ENCODE results near the gene CHRND. TPM values are rescaled to one million over a fixed set of nuclear protein-coding genes. Genes with fewer than 3 reads are reported as not detected.
A peak's percentile ranks its signal among the peaks of the same experiment; 100 is the strongest.
"Not testable (repeated sequence)": the region's sequence is repeated elsewhere in the genome, so short reads cannot be mapped to it uniquely, and the experiment has no call there.

Gene CHRND
- polyA plus RNA-seq, 1 donor, result 0.96 TPM

DNA sequence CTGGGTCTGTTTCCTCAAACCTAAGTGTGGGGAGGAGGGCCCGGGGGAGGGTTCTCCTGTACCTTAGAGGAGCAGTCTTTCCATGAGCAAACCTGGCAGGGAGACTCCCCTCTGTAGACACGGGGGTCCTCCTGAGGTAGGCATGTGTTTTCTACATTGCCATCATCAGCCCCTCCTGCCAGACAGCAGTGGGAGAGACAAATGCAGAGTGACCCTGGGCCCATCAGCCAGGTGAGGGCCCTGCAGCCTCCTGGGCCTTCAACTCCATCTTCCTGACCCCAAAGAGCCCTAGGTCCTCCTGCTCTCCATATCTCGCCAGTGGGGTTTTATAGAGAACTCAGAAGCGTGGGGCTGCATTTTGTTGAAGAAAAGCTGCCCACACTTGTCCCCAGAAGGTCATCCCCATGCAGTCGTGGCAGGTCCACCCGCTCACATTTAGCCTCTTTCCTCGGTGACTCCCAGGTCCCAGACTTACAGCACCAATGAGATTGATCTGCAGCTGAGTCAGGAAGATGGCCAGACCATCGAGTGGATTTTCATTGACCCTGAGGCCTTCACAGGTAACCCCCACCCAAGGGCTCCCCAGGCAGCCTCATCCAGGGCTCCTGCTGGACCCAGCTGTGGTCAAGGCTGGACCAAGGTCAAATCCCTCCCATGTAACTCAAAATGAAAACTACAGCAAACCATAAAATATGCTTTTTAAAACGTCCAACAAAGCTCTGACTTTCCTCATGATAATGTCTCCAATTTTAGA, 16.2 kb downstream of the CHRND start:
- DNase-seq, result no peak

DNA sequence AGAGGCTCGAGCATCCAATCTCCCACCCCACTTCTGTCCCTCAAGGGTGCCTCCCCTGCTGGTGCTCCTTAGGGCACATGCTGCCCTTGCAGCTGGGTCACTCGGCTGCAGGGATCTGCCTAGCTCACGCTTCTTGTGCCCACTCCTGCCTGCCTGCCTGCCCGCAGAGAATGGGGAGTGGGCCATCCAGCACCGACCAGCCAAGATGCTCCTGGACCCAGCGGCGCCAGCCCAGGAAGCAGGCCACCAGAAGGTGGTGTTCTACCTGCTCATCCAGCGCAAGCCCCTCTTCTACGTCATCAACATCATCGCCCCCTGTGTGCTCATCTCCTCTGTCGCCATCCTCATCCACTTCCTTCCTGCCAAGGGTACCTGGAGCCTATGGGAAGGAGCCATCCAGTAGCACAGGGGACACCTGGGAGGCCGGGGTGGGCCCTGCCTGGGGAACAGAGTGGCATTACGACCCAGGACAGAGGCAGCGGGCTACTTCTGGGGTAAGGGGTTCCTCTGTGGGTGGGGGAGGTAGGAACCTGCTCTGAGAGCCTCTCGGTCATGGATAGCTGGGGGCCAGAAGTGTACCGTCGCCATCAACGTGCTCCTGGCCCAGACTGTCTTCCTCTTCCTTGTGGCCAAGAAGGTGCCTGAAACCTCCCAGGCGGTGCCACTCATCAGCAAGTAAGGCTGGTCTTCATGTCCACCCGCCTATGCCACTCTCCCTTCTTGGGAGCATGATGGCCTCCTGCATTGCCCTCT, 16.9 kb downstream of the CHRND start:
- DNase-seq, result no peak

DNA sequence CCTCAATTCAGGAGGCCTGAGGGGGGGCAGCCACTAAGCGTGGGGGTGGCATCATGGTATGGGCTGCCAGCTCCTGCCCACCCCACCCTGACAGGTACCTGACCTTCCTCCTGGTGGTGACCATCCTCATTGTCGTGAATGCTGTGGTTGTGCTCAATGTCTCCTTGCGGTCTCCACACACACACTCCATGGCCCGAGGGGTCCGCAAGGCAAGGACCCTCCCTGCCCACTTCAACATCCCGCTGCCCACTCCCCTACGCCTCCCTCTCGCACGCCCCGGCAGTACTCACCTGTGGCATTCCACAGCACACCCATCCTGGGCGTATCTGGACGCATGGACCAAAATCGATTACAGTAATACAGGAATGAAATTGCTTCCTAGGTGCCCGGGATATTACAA, 17.5 kb downstream of the CHRND start:
- no peak for DNase-seq

DNA sequence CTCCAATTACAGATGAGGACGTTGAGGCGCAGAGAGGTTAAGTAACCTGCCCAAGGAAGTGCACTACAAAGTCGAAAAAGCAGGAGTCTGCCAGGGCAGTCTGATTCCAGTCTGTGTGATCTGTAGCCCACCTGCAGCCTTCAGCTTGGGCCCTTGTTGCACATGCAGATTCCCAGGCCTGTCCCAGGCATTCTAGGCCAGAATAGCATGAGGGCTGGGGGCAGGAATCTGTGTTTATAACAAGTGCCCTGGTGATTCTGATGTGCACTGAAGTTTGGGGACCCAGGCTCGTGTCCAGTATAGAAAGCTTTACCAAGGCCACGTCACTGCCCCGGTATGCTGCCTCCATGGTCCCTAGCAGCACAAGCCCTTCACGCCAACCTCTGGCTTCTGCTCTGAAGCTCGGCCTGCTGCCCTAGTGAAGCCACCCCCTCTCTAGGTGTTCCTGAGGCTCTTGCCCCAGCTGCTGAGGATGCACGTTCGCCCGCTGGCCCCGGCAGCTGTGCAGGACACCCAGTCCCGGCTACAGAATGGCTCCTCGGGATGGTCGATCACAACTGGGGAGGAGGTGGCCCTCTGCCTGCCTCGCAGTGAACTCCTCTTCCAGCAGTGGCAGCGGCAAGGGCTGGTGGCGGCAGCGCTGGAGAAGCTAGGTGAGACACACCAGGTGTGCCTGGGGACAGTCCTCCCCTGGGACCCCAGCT, 18.1 kb downstream of the CHRND start:
- DNase-seq, result no peak

DNA sequence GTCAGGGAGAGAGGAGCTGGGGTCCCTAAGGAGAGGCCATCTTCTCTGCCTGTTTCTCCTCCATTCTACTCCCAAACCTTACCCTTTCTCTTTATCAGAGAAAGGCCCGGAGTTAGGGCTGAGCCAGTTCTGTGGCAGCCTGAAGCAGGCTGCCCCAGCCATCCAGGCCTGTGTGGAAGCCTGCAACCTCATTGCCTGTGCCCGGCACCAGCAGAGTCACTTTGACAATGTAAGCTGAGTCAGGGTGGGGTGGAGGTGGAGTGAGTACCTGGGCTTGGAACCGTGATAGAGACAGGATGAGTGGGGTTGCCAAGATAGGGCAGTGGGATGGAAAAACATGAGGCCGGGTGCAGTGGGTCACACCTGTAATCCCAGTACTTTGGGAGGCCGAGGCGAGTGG, 18.7 kb downstream of the CHRND start:
- DNase-seq, result no peak

DNA sequence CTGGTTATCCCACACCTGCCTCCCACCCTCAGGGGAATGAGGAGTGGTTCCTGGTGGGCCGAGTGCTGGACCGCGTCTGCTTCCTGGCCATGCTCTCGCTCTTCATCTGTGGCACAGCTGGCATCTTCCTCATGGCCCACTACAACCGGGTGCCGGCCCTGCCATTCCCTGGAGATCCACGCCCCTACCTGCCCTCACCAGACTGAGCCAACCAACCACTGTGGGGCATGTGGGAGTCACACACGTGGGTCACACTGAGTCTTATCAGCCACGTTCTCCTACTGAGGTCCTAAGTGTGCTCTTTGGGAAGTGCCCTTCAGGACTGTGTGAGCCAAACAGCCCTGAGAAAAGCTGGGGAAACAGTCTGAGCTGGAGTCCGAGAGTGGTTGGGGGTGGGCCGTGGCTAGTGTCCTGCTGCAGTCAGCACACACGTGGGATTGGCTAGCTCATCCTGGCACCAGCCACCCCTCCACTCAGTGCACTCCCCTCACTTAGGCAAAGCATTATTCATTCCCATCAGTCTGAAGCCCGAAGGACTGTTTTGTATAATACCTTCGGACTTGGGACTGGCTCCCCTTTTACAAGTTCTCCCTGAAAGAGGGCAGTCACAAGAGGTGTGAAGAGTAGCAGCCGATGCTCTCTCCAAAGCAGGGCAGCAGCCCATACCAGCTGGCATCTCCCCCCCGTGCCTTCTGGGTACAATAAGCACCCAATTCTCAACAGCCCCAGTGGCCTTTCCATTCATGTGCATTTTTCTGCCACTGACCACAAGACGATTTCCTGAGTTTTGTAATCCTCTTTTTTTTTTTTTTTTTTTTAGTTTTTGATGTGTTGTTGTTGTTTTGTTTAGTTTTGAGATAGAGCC, 19.8 kb downstream of the CHRND start:
- DNase-seq, result no peak

DNA sequence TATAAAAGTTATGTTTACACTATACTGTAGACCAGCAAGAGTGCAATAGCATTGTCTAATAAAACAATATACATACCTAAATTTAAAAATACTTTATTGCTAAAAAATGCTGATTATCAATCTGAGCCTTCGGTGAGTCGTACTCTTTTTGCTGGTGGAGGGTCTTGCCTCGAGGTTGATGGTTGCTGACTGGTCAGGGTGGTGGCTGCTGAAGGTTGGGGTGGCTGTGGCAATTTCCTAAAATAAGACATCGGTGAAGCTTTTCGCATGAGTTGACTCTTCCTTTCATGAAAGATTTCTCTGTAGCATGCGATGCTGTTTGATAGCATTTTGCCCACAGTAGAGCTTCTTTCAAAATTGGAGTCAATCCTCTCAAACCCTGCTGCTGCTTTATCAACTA, 22.0 kb downstream of the CHRND start:
- no peak for DNase-seq

DNA sequence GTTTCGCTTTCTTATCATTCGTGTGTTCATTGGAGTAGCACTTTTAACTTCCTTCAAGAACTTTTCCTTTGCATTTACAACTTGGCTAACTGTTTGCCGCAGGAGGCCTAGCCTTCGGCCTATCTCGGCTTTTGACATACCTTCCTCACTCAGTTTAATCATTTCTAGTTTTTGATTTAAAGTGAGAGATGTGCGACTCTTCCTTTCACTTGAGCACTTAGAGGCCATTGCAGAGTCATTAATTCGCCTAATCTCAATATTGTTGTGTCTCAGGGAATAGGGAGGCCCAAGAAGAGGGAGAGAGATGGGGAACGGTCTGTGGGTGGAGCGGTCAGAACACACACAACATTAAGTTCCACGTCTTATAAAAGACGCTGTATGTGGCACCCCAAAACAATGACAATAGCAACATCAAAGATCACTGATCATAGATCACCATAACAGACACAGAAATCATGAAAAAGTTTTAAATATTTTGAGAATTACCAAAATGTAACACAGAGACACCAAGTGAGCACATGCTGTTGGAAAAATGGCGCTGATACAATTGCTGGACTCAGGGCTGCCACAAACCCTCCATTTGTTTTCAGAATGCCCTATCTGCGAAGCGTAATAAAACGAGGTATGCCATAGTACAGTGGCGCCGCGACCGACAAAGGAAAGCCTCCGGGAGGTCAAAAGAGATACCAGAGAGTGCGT, 23.8 kb downstream of the CHRND start:
- no peak for DNase-seq

DNA sequence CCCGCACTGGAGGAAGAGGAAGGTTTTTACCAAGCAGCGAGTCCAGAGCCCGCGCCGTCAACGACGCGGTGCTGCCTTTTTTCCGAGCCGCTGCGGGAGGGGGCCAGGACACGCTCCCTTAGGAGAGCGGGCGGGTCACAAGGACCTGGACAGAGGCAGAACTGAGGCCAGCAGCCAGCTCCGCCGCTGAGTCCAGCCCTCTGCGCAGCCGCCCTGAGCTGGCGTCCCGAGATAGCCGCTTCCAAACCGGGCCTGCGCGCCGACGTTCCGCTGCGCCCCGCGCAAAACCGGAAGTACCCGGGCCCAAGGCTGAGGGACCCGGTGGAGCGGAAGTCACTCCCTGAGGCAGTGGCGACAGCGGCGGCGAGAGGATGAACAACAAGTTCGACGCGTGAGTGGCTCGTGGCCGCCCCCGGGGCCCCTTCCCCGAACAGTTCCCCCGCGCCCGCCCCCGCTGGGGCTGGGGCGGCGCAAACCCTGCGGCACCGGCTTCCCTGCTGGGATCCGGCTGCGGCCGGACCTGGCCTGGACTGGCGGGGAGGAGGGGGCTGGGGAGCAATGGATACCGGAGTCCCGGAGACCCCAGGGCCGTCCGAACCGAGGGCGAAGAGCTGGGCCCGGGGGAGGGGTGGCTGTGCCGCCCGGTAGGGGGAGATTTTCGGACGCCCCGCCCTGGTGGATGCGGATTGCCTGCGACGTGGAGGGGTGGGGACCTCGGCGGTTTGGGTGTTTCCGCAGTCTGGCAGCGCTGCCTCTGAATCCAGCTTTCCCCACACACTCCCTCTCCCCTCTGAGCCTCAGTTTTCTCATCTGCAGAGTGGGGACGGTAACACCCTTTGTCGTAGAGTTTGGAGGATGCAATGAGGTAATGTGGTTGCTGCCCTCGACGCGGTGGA, 24.6 kb downstream of the CHRND start, which contains the start of the genes EIF4E2 and TIGD1:
Gene EIF4E2 (plus strand): TSS at position 336 of the 896 bp plus-strand sequence. CDS start 36 bp downstream, at position 372.
Gene TIGD1 (minus strand): TSS at position 204 of the 896 bp plus-strand sequence. CDS start 675 bp downstream, outside the sequence.
- DNase-seq, result peak; percentile 94

DNA sequence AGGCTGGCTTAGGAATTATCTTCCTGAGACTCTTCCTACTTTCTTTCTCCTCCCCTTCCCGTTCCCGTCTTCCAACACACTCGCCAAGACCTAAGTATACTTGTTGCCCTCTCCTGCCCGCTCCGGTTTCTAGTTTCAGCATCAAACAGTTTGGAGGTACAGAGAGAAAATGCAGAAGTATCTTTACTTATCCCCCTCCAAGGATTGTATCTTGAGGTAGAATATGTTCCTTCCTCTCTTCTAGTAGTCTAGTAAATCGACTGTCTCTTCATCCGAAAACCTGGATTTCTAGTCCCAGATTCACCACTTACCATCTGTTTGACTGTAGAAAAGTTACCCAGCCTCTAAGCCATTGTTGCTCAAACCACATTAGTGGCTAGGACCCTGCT, 25.3 kb downstream of the CHRND start:
- no peak for DNase-seq

DNA sequence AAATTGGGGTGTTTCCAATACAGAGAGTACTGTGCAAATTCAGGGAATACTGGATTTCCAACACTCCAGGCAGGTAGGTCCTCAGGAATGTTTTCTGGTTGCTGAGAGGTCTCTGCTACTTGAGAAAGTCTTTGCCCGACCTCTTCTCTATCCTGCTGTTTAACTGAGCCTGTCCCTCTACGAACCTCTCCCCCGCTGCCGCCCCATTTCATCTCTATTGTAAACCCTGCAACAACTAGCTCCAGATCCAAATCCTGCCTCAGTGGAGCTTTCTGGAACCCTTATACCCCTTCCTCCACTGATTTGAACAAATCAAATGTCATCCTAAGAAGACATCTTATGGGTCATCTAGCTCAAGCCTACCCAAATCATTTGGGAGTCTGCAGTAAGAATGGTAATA, 25.8 kb downstream of the CHRND start:
- DNase-seq, result no peak

DNA sequence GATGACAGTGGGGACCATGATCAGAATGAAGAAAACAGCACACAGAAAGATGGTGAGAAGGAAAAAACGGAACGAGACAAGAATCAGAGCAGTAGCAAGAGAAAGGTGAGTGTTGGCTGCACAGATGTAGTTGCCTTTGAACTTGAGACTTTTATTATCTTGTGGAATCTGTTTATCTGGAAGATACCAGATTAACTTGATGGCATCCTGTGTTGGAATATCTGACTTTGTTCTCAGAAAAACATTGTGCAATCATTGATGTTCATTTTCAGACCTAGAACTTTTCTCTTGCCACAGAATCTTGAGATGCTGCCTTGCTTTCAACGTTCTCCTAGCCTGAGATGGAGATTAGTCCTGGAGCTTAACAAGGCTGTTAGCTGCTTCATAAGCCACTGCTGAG, 30.5 kb downstream of the CHRND start:
- no peak for DNase-seq

DNA sequence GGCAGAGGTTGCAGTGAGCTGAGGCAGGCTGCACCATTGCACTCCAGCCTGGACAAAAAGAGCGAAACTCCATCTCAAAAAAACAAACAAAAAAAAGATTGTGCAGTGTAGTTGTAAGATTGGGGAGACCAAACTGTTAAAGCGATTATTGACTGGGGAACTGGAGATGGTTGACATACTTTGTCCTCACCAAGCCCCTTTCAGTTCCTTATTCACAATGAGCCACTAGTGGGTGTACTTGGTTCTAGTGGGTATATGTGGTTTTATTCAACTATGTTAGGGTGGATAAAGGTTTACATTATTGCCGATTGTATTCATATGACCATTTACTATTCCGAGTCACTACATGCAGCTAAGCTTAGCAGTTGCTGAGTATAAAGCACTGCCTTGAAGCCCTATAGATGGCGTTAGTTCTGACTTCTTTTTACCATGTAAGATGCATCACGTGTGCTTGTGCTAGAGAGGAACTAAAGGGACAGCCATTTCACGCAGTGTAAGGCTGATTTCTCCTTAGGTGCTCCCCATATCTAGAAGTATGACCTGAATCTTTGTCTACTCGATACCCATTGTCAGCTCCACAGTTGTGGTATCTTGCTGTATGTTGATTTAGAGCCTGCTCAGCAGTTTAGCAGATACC, 36.7 kb downstream of the CHRND start:
- no peak for DNase-seq

DNA sequence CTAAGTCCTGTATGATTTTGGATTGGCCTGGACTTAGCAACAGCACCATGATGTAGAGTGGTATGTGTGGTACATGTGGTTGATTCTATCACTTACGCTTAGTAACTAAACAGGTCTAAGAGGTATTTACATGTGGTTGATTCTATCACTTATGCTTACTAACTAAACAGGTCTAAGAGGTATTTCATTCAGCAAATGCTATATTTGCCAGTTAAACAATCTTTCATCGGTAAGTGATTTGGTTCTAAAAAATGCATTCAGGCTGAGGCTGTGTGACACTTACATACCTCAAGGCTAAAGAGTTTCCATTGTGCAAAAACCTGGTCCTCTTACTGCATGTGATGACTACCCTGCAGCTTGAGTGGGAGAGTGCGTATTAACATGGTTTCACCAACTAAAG, 37.6 kb downstream of the CHRND start:
- DNase-seq, result no peak

DNA sequence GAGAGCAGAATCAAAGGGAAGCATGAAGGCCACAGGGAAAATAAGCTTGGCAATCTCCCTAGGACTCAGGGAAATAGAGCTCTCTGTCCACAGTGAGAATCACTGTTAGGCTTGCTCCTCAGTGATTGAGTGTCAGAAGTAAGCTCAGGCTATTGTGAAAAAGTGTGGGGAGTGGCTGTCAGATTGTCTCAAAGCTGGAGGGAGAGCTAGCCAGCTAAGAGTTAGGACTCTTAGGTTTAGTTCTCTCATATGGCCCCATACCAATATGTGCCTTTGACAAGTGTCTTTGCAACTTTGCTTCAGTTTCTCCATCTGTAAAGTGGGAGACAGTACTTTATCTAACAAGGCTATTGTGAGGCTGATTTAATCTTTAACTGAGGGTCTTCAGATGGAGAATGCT, 41.8 kb downstream of the CHRND start:
- DNase-seq, result no peak

DNA sequence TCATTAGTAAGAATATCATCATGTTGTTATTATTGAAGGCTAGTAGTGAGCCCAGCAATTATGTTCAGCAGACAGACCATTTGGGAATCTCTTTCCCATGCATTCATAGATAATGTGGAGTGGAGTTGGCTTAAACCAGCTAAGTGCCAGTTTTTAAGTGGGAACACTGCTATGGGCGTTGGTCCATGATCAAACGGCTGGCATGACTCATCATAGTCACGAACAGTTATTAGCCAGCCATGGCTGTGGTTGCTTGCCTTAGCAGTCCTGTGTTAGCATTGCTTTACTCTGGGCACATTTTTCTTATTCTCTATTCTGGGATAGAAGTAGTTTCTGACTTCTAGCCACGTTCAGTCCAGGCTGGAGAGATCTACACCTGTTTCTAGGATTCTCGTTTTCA, 42.2 kb downstream of the CHRND start:
- no peak for DNase-seq

DNA sequence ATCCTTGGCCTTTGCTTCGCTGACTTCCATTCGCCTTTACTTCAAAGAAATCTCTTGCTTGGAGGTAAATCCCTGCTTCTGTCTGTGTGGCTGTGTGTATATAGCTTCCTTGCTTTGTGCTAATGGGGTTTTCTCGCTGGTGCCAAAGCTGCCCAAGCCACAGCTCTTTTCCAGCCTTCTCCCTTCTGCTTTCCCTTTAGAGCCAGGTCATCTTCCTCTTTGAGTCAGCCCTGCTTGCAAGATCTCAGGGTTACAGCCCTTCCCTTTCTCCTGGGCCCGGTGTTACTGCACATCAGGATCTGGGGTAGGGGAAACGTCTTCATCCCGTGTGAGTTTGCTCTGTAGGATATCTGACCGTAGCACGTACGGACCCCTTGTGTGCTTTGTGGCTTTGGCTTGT, 43.6 kb downstream of the CHRND start:
- no peak for DNase-seq

DNA sequence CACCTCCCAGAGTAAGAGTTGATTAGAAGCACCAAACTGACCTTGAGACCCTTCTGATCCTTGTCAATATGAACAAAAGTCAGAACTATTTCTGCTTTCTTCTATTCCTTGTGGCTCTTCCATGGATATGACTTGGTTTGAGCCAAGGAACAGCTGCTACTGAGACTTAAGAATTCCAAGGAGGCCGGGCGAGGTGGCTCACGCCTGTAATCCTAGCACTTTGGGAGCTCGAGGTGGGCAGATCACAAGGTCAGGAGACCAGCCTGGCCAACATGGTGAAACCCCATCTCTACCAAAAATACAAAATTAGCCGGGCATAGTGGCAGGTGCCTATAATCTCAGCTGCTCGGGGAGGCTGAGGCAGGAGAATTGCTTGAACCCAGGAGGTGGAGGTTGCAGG, 44.5 kb downstream of the CHRND start:
- not testable (repeated sequence) for DNase-seq

DNA sequence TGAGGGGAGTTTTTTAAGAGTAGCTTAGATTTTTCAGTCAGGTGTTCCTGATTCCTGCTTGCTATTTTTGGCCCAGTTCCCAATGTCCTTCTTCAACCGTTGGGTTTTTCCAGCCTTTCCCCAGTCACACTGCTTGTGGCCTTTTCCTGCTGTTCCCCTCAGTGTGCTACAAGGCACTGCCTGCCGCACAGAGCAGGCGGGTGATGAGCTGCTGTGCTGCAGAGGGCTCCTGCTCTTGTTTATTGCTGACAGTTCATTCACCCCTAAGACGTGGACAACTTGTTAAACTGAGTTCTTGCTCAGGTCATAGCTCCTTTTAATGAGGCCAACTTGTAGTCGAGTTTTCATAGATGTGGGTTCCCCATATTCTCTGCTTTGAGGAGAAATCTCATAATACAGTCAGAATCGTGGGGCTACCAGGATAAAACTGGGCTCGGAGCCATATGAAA, 45.1 kb downstream of the CHRND start:
- no peak for DNase-seq

DNA sequence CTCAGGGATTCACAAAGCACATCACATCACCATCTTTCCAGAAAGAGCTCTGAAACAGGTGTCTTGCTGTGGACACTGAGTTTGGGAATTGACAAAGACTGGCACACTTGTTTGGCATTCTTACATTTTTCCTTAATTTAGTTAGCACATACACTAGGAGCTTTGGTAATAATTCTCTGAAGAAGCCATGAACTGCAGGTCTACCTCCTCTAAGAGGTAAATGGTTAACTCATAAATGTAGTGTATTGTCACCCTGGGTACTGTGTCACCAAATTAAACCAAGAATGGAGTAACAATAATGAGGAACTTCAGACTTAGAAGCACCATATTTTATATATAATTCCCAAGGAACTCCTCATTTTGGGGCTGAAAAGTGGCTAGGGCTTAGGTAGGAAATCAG, 47.1 kb downstream of the CHRND start:
- no peak for DNase-seq

Data from left kidney (tissue), 2 donors.